ENCODE data around the gene ARHGEF11.

- TF ChIP-seq EZH2 (IDR thresholded peaks at IDR 0.05; ENCODE audit: borderline replicate concordance, low read depth, low read length, poor library complexity, severe bottlenecking) (no peak), CTCF (conservative IDR thresholded peaks at IDR 0.05; ENCODE audit: low read depth, low read length) (no peak)
Measured at GRCh38 chr1:157085421-157085820, 39.9 kb upstream of the ARHGEF11 start.
